Stimulated activated CD8-positive, alpha-beta memory T cell treated with anti-CD3 and anti-CD28 coated beads, Interleukin-15, amount 100 ng/mL, for 4 hours (primary cell): ENCODE results near the gene SYNDIG1.

Experiments
- DNase-seq, 2 donors: peaks; one replicate each; pipeline ENCODE4 v3.0.0-alpha.2; 2020; ENCODE audit warnings: low read depth in 2 of 2

The SYNDIG1 gene

GRCh38 chr20:24672886-24673677, 203.7 kb downstream of the SYNDIG1 start:
- no peak for DNase-seq

GRCh38 chr20:24673678-24674570, 204.5 kb downstream of the SYNDIG1 start:
- DNase-seq = no peak

GRCh38 chr20:24674921-24675605, 205.6 kb downstream of the SYNDIG1 start:
- no peak for DNase-seq

- DNase-seq = no peak
Measured at GRCh38 chr20:24675651-24676352, 206.4 kb downstream of the SYNDIG1 start.

GRCh38 chr20:24676353-24676977, 207.0 kb downstream of the SYNDIG1 start:
- no peak for DNase-seq

- DNase-seq = no peak
Measured at GRCh38 chr20:24676978-24677370, 207.5 kb downstream of the SYNDIG1 start.

- DNase-seq = no peak
Measured at GRCh38 chr20:24677626-24678315, 208.3 kb downstream of the SYNDIG1 start.

GRCh38 chr20:24678351-24679106, 209.1 kb downstream of the SYNDIG1 start:
- DNase-seq = no peak

GRCh38 chr20:24679448-24680047, 210.1 kb downstream of the SYNDIG1 start:
- DNase-seq = no peak

GRCh38 chr20:24681634-24682495, 212.4 kb downstream of the SYNDIG1 start:
- DNase-seq = no peak

GRCh38 chr20:24682496-24682985, 213.1 kb downstream of the SYNDIG1 start:
- no peak for DNase-seq

- DNase-seq = no peak
Measured at GRCh38 chr20:24683676-24684075, 214.2 kb downstream of the SYNDIG1 start.

- DNase-seq = no peak
Measured at GRCh38 chr20:24684421-24684871, 215.0 kb downstream of the SYNDIG1 start.

- DNase-seq = no peak
Measured at GRCh38 chr20:24684956-24685691, 215.7 kb downstream of the SYNDIG1 start.

- no peak for DNase-seq
Measured at GRCh38 chr20:24685736-24686135, 216.3 kb downstream of the SYNDIG1 start.

- DNase-seq = no peak
Measured at GRCh38 chr20:24686156-24686555, 216.7 kb downstream of the SYNDIG1 start.

GRCh38 chr20:24690408-24690807, 221.0 kb downstream of the SYNDIG1 start:
- DNase-seq = no peak
